Measurements from ENCODE around the gene SHMT1.
A peak's percentile ranks its signal among the peaks of the same experiment; 100 is the strongest.
"Not testable (repeated sequence)": the region's sequence is repeated elsewhere in the genome, so short reads cannot be mapped to it uniquely, and the experiment has no call there.

SHMT1 gene

DNA sequence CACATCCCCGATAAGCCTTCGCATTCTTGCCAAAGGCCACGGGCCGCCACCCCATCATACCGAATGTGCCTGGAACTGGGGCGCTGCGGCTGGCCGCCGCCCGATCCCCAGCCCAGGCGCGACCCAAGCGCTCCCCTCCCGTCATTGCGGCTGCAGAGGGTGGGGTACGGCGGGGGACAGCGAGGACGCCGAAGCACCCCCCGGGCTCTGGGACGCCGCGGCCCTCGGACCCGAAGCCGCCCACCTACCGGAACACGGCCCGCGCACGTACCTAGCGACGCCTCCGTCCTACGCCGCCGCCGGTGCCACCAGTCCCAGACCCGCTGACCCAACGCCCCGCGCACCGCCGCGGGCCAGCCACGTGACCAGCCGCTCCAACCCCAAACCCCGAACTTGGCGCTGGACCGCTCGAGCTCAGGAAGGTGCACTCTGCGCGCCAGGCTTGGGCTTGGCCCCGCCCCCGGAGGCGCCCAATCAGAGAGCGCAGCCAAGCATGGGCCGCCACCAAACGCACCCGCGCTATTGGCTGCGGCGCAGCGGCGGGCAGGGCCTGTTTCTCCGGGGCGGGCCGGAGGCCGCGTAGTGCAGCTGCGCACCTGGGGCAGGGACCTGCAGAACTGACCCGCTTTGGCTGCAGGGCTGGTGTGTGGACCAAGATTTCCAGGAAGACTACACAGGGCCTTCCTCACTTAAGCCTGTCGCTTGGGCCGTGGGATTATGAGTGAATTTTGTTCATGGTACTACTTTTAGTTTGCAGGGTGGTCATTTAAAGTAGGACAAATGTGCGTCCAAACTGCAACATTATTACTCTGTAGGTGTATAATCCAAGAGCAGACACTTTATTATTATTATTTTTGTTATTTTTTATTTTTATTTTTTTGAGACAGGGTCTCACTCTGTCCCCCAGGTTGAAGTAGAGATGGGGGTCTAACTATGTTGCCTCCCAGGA lies at the start of gene SHMT1:
Gene SHMT1, minus strand, starts transcription at position 450 of the 949 bp plus-strand sequence. CDS start 7,569 bp downstream, outside the sequence.
- DNase-seq (ENCODE audit: low read depth in 2 of 3, low spot score in 2 of 3): peak; percentile 75 to 87 (median 76)

DNA sequence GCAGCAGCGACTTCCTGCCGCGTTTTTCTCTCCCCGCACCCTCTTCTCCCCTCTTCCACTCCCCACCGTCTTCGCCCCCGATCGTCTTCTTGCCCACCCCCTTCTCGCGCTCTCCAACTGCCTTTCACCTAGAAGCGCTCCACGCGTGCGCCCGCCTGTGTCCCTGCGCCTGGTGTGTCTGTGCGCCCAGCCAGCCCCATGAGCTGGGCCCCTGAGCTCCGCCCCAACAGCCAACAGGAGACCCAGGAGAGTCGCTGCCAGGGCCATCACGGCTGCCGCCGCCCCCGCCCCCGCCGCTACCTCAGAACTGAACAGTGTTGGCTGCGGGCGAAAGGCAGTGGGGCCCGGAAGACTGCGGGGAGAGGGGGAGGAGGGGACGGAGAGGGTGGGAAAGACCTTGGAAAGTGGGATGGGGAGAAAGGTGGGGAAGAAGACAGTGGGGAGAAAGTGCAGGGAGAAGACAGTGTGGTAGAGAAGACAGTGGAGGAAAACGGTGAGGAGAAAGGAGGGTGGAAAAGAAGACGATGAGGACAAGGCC lies 48.7 kb upstream of the SHMT1 start:
- DNase-seq (ENCODE audit: low read depth in 2 of 3, low spot score in 2 of 3): not testable (repeated sequence)

DNA sequence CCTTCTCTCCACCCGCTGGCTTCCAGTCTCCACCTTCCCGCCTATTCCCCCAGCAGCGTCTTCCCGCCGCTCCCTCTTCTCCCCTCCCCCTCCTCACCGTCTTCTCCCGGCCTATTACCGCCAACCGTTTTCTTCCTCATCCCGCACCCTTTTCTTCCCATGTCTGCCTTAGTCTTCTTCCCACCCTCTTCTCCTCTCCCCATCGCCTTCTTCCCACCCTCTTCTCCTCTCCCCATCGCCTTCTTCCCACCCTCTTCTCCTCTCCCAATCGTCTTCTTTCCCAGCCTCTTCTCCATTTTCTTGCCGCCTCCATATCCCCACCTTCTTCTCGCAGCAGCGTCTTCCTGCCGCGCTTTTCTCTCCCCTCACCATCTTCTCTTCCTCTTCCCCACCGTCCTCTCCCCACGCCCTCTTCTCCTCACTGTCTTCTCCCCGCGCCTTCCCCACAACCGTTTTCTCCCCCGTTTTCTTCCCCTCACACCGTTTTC lies 48.1 kb upstream of the SHMT1 start:
- peak; percentile 2 to 24 (median 19) for DNase-seq (ENCODE audit: low read depth in 2 of 3, low spot score in 2 of 3)

GRCh38 chr17:18410736-18411135 lies 47.4 kb upstream of the SHMT1 start:
- DNase-seq (ENCODE audit: low read depth in 2 of 3, low spot score in 2 of 3): not testable (repeated sequence)

- DNase-seq (ENCODE audit: low read depth in 2 of 3, low spot score in 2 of 3): not testable (repeated sequence)
These were observed 46.0 kb upstream of the SHMT1 start for GRCh38 chr17:18409321-18409720.

GRCh38 chr17:18408906-18409305 lies 45.6 kb upstream of the SHMT1 start:
- not testable (repeated sequence) for DNase-seq (ENCODE audit: low read depth in 2 of 3, low spot score in 2 of 3)

DNA sequence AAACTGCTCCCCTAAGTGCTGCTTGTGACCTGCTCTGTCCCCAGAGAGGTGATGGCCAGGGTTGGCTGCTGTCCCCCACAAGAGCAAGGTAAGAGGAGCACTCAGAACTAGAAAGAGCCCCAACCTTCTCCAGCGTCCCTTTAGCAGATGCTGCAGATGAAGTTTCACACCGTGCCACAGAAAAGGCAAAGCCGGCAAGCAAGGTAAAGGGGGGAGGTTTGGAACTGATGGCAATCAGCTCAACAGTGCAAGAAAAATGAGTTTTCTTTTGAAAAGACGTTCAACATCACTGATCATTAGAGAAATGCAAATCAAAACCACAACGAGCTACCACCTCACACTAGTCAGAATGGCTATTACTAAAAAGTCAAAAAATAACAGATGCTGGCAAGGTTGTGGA lies 40.3 kb upstream of the SHMT1 start:
- not testable (repeated sequence) for DNase-seq (ENCODE audit: low read depth in 2 of 3, low spot score in 2 of 3)

GRCh38 chr17:18403166-18403565 lies 39.8 kb upstream of the SHMT1 start:
- DNase-seq (ENCODE audit: low read depth in 2 of 3, low spot score in 2 of 3): not testable (repeated sequence)

- DNase-seq (ENCODE audit: low read depth in 2 of 3, low spot score in 2 of 3): not testable (repeated sequence)
These were observed 38.7 kb upstream of the SHMT1 start for GRCh38 chr17:18401872-18402590.

GRCh38 chr17:18388728-18389127 lies 25.4 kb upstream of the SHMT1 start:
- not testable (repeated sequence) for DNase-seq (ENCODE audit: low read depth in 2 of 3, low spot score in 2 of 3)

DNA sequence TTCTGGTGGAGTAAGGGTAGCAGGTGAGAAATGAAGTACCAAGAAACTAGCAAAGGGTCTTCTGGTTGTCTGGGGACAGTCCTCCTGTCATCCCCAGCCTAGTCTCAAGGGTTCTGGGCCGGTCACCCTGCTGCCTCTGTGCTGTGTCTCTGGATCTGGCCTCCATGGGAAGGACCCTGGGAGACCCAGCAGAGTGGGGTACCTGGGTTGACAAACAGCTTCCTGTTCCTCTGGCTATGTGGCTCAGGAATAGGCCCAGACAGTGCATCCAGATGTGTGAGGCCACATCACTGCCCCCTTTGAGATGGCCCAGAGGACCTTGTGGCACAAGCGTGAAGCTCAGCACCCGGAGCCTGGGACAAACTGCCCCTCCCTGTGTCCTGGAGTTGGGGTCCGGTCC lies 24.9 kb upstream of the SHMT1 start:
- DNase-seq (ENCODE audit: low read depth in 2 of 3, low spot score in 2 of 3): not testable (repeated sequence)

GRCh38 chr17:18387583-18387982 lies 24.2 kb upstream of the SHMT1 start:
- DNase-seq (ENCODE audit: low read depth in 2 of 3, low spot score in 2 of 3): not testable (repeated sequence)

GRCh38 chr17:18384271-18384670 lies 20.9 kb upstream of the SHMT1 start:
- not testable (repeated sequence) for DNase-seq (ENCODE audit: low read depth in 2 of 3, low spot score in 2 of 3)

DNA sequence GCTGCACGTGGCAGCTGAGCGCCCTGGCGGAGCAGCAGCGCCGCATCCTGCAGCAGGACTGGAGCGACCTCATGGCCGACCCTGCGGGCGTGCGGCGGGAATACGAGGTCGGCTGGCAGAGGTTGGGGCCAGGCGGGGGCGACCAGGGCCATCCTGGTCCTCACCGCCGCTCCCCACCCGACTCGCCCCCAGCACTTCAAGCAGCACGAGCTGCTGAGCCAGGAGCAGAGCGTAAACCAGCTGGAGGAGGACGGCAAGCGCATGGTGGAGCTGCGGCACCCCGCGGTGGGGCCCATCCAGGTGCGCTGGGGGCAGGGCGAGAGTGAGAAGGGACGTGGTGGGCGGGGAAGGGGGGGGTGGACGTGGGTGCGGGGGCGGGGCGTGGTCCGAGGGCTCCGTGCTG lies 19.7 kb upstream of the SHMT1 start:
- DNase-seq (ENCODE audit: low read depth in 2 of 3, low spot score in 2 of 3): not testable (repeated sequence)

DNA sequence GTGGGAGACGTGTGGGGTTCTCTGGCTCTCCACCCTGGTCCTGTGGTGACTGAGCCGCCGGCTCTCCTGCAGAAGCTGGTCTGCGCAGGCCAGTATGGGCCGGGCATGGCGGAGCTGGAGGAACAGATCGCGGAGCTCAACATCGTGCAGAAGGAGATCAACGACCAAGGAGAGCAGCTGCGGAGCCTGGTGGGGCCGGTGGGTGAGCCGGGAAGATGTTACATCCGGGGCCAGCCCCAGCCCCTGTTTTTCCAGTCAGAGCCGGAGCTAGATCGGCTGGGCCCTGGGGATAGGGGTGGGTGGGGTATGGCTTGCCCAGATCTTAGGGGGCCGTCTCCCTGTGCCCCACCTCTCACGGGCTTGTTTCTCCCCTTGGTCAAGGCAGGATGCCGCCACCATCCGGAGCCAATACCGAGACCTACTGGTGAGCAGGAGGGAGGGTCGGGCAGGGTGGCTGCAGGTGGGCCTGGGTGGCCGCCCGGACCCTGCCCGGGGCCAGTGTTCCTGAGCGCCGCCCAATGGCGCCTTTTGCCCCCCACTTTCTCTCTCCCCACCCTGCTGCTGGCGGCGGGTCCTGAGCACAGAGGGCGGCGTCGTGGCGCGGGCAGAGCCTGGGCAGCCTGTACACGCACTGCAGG lies 19.2 kb upstream of the SHMT1 start:
- DNase-seq (ENCODE audit: low read depth in 2 of 3, low spot score in 2 of 3): no peak

GRCh38 chr17:18381953-18382245 lies 18.5 kb upstream of the SHMT1 start:
- no peak for DNase-seq (ENCODE audit: low read depth in 2 of 3, low spot score in 2 of 3)

- no peak for DNase-seq (ENCODE audit: low read depth in 2 of 3, low spot score in 2 of 3)
These were observed 18.0 kb upstream of the SHMT1 start for GRCh38 chr17:18381158-18381952.

DNA sequence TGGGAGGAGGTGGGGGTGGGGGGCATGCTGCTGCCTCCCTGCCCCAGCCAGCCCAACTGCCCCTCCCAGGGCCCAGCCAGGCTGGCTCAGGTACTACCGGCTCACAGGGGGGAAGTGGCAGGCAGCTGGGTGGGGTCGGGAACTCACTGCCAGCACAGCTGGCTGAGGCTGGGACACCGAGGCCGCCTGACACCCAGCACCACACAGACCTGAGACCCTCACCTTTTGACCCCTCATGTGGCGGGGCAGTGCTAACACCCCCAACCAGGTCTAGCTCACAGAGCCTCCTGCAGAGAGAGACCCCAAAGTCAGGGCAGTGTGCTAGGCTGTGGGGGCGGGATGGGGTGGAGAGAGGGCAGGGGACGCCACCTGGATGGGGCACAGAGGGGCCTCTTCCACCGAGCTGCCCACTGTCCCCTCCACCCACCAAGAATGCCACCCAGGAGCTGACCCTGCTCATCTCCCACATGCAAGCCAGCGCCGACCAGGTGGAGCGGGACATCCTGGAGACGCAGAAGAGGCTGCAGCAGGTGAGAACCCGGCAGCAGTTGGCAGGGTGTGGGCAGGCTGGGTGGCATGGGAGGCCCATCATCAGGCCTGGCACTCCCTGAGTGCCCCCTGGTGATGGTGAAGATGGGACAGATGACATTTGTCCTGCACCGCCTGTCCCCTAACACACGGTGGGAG lies 17.3 kb upstream of the SHMT1 start:
- no peak for DNase-seq (ENCODE audit: low read depth in 2 of 3, low spot score in 2 of 3)

DNA sequence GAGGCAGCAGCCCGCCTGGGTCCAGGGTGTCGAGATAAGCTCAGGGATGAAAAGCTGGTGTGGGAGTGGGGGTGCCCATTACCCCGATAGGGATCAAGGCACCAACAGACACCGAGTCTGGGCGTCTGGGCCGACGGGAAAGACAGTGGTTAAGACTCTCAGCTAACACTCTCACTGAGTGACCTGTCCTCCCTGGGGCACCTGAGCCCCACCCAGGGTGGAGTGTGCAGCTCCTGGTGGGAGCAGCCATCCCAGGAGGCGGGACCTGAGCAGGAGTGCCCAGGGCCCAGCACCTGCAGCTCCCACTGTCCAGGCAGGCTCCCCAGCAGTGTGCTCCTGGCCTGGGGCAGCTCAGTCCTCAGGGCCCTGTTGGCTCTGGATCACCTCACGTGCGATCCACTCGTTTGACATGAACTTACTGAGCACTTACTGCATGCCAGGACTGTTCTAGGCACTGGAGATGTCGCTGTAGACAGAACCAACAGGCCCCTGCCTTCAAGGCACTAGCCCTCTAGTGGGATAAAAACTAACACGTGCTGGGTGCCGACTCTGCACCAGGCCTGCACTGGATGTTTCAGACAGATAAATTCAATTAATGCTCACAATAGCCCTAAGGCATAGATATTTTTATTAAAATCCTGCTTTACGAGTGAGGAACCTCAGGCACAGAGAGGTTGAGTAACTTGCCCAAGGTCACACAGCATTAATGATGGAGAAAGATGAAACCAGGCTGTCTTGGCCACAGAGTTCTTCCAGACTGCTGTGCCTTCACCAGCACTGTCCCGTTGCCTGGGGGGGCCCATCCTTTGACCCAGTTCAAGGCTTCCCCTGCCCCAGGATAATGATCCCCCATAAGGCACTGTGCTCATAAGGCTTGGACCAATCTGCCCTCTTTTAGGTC lies 16.1 kb upstream of the SHMT1 start:
- no peak for DNase-seq (ENCODE audit: low read depth in 2 of 3, low spot score in 2 of 3)
